HG03159 (cell line): ENCODE measurements around the gene CDIP1.
A peak's percentile ranks its signal among the peaks of the same experiment; 100 is the strongest.

Experiments
- ATAC-seq: cut with Tn5 transposase; IDR thresholded peaks from one replicate; pipeline ENCODE4 v1.9.1; 2021; ENCODE audit warnings: mild to moderate bottlenecking, moderate library complexity; ENCODE audit not compliant: unreplicated experiment

CDIP1 gene

DNA sequence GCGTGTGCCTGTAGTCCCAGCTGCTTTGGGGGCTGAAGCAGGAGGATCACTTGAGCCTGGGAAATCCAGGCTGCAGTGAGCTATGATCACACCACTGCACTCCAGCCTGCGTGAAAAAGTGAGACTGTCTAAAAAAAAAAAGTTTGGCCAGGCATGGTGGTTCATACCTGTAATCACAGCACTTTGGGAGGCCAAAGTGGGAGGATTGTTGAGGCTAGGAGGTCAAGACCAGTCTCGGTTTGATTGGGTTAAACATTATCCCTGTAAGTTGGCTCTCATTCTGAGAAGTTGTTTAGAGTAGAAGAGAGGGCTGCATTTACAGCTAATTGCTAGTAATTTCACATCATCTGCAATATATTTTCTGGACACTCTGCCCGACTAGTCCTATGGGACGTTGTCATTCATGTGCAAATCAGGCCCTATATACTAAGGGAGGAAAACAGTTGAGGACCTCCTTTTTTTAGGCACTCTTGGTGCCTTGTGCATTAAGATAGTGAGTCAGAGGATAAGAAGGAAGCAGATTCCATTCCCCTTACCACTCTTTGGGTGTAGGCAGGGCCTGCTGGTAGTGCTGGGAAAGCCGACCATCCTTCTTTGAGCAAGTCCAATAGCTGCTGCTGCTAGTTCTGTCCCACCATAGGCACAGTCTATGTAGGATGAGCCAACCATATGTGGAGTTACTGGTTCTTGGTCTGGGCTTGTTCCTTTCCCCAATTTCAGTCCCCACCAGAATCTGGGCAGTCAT, 43.7 kb downstream of the CDIP1 start:
- ATAC-seq = no peak

DNA sequence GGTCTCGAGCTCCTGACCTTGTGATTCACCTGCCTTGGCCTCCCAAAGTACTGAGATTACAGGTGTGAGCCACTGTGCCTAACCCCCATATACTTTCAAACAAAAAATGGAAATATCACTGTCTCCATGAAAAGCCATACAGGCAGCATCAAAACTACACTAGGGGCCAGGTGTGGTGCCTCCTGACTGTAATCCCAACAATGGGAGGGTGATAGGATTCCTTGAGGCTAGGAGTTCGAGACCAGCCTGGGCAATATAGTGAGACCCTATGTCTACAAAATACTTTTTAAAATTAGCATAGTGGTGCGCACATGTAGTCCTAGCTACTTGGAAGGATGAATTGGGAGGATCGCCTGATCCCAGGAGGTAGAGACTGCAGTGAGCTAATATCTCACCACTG, 46.7 kb downstream of the CDIP1 start:
- ATAC-seq = no peak

DNA sequence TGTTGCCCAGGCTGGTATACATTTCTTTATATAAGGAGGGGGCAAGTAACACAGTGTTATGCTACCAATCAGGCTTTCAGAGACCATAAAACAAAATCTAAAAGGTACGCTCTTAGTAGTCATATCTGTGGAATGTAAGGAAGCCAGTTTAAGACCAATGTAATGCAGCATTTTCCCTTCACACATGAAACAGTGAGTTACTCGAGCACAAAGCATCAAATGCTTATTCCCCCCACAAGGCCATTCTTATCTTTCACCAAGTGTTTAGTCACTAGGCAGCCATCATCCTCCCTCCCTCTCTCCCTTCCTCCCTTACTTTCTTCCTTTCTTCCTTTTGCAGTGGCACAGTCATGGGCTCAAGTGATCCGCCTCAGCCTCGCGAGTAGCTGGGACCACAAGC, 49.5 kb downstream of the CDIP1 start:
- no peak for ATAC-seq

DNA sequence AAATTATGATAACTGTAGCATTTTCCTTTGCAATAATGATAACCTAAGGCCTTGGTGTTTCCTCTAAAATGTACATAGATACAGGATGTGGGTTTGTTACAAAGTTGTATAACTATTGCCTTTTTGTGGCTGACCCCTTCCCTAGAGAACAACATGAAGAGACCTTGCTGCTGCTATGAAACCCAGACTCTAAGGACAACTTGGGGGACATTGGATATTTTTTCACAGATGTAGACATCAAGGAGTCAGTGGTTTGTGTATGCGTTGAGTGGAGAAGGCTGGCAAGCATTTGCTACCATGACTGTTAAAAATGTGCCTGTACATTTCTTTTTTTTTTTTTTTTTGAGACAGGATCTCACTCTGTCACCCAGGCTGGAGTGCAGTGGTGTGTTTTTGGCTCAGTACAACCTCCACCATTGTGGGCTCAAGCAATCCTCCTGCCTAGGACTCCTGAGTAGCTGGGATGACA, 50.0 kb downstream of the CDIP1 start:
- ATAC-seq = no peak

DNA sequence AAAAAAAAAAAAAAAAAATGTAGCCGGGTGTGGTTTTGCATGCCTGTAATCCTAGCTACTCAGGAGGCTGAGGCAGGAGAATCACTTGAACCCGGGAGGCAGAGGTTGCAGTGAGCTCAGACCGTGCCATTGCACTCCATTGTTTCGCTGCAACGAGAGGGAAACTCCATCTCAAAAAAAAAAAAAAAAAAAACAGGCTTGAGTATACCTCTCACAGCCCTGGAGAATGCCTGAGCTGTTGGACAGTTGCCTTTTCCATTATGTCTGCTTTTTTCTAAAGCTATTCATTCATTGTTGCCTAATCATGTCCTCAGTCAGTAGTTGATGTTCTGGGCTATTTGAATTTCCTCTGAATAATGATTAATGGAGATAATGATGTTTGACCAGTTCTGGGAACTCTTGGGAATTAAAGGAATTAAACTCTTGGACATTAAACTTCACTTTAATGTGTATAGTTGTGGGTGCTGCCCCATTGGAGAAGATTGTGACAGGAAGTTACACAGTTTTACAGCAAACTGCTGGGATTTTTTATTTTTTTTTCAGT, 50.5 kb downstream of the CDIP1 start:
- no peak for ATAC-seq

DNA sequence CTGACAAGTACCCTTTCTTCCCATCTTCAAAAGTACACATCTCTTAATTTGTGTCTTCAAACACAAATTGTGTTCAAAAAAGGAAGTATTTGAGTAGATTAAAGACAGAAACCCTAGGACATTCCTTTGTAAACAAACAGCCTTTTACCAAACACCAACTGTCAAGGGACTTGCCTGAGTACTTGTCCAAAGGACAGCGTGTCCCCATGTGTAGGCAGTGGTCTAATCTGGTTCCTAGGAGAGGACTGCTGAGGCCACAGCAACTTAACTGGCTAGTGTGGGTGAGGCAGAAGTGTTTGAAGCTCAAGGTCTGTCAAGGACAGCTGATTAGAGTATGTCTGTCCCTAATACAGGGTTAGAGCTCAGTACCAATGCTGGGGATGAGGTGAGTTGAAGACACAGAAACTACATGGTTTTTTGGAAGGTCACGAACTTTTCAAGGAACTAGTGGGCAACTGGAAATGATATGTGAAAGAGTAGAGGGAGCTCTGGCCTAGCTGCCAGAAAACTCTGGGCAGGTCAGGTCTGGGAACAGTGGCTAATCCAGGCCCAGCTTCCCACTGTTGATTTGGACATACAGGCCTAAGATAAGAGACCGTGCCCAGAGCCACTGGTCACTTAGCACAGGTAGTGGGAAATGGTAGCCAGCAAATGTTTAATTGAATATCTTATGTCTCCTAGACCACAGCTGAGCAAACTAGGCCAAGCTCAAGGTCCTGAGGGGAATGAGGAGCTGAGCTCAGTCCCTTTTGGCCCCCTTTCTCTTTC, 52.3 kb downstream of the CDIP1 start:
- ATAC-seq = no peak

DNA sequence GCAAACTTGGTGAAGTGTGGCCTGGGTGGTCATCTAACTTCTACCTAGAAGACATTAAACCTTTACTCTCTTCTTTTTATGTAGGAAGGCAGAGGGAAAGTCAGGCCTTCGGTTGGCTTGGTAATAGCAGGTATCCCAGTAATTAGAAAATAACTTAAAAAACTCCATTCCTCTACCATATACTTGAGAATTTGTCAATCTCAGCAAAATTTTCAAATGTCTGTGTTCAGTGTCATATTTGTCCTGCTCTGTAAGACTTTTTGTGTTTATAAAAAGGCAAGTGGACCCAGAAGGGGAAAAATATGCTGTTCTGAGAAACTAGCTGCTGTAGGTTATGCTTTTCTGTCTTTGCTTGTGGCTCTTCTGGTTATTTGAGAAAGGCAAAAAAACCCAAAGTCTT, 56.6 kb downstream of the CDIP1 start:
- no peak for ATAC-seq

DNA sequence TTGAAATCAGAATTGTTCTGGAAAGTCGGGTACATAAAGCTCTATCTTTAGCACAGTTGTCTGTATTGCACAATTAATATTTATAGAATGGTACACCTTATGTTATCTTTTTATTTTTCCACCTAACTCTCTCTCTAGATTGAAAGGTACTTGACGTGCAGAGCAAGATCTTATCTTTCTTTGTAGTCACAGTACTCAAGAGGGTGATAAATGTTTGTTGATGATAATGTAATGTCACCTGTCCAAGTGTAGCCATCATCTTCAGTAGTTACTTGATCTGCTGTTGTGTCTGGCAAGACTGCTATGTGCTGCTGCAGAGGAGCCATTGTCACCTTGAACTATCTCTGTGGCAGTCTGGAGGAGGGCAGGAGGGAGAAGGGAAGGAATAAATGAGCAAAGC, 57.0 kb downstream of the CDIP1 start:
- no peak for ATAC-seq

DNA sequence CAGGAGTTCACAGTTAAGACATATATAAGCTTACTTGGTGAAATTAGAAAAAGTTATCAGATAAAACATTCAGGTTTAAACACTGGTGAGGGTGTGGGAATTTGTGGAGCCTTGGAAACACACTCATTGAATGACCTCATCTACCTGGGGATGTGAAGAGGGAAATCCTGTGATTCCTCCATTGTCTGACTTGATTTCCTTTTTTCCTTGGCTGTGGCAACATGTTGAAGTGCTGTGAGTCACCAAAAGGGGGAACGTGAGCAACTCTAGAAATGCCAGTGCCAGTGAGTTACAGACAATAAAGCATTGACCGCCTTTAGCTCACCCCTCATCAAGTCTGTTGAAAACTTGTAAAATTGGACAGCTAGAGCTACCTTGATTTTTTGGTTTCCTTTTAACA, 60.6 kb downstream of the CDIP1 start:
- no peak for ATAC-seq

DNA sequence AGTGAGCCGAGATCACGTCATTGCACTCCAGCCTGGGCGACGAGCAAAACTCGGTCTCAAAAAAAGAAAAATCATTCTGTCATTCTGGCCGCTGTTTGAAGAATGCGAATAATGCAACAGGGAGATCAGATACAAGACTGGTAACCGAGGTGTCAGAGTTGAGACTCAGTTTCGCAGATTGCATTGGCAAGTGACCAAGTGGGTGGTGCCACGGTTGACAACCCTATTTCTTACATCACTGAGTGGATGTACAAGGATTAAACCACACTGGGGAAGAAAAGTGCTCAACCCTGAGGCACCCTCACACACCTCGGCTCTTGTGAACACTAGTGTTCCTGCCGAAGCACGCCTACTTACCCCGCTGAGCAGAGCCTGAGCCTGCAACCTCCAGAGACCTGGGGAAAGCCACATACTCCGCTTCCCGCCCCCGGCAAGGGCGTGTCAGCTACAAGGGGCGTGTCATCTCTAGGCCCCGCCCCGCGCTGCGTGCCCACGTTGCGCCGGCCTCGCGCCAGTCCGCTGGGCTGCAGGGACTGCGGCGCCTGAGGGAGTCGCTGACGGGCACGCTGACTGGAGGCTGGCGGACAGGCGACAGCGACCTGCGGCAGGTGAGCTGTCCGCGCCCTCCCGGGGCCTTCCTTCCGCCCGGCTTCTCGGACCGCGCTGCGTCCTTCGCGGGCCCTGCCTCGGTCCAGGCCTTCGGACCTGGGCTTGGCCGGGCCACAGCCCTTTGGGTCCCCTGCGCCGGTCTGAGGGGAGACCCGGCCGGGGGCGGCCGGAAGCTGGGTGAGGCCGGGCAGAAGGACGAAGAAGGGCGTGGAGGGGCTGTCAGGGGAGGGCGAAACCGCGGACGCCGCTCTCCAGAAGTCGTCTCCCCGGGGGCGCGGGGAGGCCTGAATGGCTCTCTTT, 62.4 kb downstream of the CDIP1 start, which contains the start of gene HMOX2:
TSS of gene HMOX2 (plus strand) at position 519 of the 909 bp plus-strand sequence. CDS start 29,127 bp downstream, outside the sequence.
- peak; percentile 81 for ATAC-seq

DNA sequence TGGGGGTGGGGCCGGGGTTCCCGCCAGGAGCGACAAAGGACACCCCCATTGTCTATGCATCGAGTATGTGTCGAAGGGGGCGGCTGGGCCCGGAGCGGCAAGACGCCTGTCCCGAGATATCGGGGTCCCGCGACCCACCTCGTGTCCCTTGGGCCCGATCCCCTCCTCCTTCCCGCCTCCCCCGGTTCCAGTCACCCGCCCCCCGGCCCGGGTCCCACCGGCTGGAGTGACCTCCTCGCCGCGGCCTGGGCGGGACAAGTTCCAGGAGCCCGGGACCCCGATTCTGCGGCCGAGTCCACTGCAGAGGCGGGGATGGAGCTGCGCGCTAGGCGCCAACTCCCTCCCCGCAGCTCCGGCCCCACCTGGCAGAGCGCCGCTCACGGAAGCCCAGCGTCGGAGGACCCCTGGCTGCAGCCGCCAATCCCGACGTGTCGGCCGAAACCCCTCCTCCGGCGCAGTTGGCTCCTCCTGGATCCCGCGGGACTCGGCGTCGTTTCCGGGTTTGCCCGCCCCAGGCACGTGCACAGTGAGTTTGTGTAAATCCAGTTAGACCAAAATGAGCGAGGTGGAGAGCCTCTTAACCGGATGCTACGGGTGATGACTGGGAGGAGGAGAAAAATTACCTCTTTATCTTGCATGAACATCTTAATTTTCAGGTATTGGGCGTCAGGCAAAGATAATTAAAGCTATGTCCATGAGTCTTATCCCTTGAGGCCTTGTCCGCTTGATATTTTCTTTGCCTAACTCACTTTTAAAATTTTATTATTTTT, 64.2 kb downstream of the CDIP1 start, which contains the start of gene NMRAL1:
TSS of gene NMRAL1 (minus strand) at position 434 of the 770 bp plus-strand sequence. CDS start 493 bp downstream, outside the sequence.
- ATAC-seq = peak; percentile 46

DNA sequence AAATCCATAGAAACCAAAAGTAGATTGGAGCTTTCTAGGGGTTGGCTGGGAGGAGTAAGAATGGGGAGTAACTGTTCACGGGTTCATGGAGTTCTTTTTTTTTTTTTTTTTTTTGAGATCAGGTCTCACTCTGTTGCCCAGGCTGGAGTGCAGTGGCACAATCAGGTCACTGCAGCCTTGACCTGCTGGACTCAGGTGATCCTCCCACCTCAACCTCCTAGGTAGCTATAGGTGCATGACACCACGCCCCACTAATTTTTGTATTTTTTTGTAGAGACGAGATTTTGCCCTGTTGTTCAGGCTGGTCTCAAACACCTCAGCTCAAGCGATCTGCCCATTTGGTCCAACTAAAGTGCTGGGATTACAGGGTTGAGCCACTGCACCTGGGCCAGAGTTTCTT, 65.7 kb downstream of the CDIP1 start:
- no peak for ATAC-seq

DNA sequence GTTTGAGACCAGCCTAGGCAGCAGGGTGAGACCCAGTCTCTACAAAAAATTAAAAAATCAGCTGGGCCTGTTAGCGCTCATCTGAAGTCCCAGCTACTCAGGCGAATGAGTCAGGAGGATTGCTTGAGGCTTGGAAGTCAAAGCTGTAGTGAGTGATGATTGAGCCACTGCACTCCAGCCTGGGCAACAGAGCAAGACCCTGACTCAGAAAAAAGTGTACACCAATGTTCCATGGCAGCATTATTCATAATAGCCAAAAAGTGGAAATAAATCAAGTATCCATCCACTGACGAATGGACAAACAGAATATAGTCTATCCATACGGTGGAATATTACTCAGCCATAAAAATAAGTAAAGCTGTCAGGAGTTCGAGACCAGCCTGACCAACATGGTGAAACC, 66.7 kb downstream of the CDIP1 start:
- no peak for ATAC-seq

DNA sequence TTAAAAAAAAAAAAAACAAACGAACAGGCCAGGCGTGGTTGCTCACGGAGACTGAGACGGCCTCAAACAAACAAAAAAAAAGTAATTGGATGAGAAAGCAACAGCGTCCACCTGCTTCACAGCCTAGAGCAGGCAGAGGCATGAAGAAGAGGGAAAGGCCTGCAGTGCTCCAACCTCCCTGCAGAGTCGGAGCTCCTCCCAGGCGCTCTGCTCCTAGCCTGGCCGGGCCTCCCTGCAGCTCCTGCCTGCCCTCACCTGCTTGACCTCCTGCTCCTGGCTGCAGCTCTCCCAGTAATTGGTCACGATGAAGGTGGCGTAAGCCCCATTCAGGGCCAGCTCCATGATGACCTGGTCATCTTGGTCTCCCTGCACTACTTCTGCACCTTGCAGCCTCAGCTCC, 69.6 kb downstream of the CDIP1 start:
- ATAC-seq = no peak

DNA sequence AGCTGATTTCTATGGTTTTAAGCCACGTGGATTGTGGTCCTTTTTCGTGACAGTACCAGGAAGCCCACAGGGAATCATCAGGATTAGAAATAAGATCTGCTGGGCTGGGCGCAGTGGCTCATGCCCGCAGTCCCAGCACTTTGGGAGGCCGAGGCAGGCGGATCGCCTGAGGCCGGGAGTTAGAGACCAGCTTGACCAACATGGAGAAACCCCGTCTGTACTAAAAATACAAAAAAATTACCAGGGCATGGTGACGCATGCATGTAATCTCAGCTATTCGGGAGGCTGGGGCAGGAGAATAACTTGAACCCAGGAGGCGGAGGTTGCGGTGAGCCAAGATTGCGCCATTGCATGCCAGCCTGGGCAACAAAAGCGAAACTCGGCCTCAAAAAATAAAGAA, 70.7 kb downstream of the CDIP1 start:
- ATAC-seq = no peak

DNA sequence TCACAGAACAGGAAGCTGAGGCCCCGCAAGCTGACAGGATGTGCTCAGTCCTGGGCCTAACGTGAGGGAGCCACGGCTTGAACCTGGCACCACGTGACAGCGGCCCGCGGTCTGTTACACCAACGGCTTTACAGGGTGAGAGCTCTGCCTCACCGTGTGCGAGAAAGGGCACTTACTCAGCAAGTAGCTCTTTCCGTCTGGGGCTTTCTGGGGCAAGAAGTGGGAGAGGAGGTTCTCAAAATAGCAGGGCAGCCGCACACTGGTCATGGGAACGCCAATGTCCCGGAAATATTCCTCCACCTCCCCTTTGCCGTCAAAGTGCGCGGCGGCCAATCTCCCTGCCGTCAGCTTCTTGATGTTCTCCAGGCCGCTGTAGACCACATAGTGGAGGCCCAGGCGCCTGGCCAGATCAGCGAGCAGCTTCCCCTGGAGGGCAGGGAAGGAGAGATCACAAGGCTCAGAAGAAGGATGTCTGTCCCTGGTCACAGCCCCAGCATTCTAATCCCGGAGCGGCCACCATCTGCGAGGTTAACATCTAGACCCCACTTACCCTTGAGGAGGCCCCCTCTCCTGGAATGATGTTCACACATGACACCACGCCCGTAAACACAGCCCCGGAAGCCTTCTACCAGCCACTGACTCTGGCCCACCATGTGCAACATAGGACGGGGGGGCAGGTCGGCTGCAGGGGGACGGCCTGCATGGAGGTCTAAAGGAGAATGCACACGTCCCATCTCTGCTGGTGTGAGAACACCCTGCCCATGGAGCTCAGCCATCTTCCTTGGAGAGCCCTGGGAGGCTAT, 72.4 kb downstream of the CDIP1 start:
- ATAC-seq = no peak

DNA sequence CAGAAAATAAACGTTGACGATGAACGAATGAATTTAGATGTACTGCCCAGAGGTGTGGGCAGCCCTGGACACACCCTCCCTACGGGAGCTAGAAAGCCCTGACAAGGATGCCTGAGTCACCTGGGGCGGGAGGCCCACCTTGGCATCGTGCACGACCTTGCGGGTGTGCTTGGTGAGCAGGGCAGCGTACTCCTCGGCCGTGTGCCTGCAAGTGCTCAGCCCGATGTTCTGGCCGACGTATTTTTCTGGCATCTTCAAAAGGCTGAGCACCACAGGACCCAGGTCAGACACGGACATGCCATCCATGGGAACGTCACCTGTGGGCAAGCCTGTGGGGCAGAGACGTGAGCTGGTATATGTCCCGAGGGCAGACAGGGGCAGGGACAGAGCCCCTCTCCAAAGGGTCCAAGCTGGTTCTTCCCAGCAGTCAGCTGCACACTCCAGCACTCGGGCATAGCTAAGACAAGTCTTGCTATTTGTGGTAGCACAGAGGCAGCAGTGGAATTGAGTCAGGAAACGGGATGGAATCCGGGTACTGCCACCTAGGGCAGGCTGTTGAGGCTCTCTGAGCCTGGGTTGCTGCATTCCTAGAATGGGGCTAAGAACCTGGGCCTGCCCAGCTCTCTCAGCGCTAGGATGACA, 74.9 kb downstream of the CDIP1 start:
- ATAC-seq = no peak

DNA sequence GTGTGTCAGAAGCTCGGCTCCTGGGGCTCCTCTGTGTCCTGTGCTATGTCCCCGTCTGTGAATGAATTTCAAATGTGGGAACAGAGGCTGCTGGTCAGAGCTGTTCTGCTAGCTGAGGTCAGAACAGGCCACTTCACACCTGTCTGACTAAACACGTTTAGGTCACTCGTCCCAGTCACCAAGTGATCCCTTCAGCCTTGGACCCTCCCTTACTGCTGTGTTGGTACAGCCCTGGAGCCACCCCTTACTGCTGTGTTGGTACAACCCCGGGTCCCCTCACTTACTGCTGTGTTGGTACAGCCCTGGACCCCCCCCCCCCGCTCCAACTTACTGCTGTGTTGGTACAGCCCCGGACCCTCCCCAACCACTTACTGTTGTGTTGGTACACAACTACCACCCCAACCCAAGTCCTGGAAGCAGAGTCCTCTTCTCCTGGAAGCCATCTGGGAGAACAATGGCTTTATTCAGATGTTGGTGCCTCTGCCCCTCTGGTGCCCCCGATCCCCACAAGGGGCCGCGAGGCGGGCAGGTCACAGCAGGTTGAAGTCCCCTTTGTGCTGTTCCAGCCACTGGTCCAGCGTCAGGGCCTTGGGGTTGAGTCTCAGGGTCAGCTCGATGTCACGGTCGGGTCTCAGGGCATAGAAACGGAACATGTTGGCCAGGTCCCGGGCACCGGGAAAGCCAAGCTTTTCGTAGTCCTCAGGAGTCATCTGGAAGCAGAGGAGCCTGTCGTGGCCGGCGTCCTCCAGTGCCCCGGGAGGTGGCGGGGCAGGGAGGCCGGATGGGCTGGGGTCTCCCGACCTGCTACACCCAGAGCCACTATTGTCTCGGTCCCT, 77.1 kb downstream of the CDIP1 start:
- ATAC-seq = no peak
